ENCODE data around the gene KCNAB3.
A peak's percentile ranks its signal among the peaks of the same experiment; 100 is the strongest.

Gene KCNAB3

GRCh38 chr17:7943291-7943690 lies 13.6 kb upstream of the KCNAB3 start:
- no peak for DNase-seq (ENCODE audit: extremely low spot score, insufficient read length, low read depth)
- no peak for FAIRE-seq

GRCh38 chr17:7940743-7941142 lies 11.1 kb upstream of the KCNAB3 start:
- DNase-seq (ENCODE audit: extremely low spot score, insufficient read length, low read depth): no peak
- FAIRE-seq: no peak

GRCh38 chr17:7940034-7940433 lies 10.4 kb upstream of the KCNAB3 start:
- FAIRE-seq (no peak), DNase-seq (ENCODE audit: extremely low spot score, insufficient read length, low read depth) (no peak)

- FAIRE-seq: no peak
- no peak for DNase-seq (ENCODE audit: extremely low spot score, insufficient read length, low read depth)
Observed at GRCh38 chr17:7935859-7936258, 6.2 kb upstream of the KCNAB3 start.

GRCh38 chr17:7932949-7933348 lies 3.3 kb upstream of the KCNAB3 start:
- FAIRE-seq (no peak), DNase-seq (ENCODE audit: extremely low spot score, insufficient read length, low read depth) (no peak)

- DNase-seq (ENCODE audit: extremely low spot score, insufficient read length, low read depth) (no peak), FAIRE-seq (no peak)
Observed at GRCh38 chr17:7932483-7932891, 2.8 kb upstream of the KCNAB3 start.

- FAIRE-seq: peak; percentile 99
- peak; percentile 100 for DNase-seq (ENCODE audit: extremely low spot score, insufficient read length, low read depth)
Observed at GRCh38 chr17:7931709-7932482, 2.2 kb upstream of the KCNAB3 start, which contains the start of the genes CNTROB and TRAPPC1. Gene CNTROB (plus strand): TSS chr17:7932206. CDS start chr17:7933080, 874 bp downstream. Gene TRAPPC1 (minus strand): TSS chr17:7931946. CDS start chr17:7931829, 117 bp downstream.

- no peak for DNase-seq (ENCODE audit: extremely low spot score, insufficient read length, low read depth)
- peak; percentile 33 for FAIRE-seq
Observed at GRCh38 chr17:7930841-7931631, 1.4 kb upstream of the KCNAB3 start.

- FAIRE-seq (no peak), DNase-seq (ENCODE audit: extremely low spot score, insufficient read length, low read depth) (no peak)
Observed at GRCh38 chr17:7927596-7927995, 2.1 kb downstream of the KCNAB3 start.

- peak; percentile 62 for DNase-seq (ENCODE audit: extremely low spot score, insufficient read length, low read depth)
- peak; percentile 69 for FAIRE-seq
Observed at GRCh38 chr17:7922845-7923628, 6.6 kb downstream of the KCNAB3 start.

- DNase-seq (ENCODE audit: extremely low spot score, insufficient read length, low read depth) (no peak), FAIRE-seq (no peak)
Observed at GRCh38 chr17:7922269-7922844, 7.3 kb downstream of the KCNAB3 start.

GRCh38 chr17:7916808-7917207 lies 12.8 kb downstream of the KCNAB3 start:
- no peak for FAIRE-seq

GRCh38 chr17:7916385-7916682 lies 13.3 kb downstream of the KCNAB3 start:
- DNase-seq (ENCODE audit: extremely low spot score, insufficient read length, low read depth): no peak
- FAIRE-seq: no peak

More at GRCh38 chr17:7916808-7917207, 12.8 kb downstream of the KCNAB3 start:
- no peak for DNase-seq (ENCODE audit: extremely low spot score, insufficient read length, low read depth)

GRCh38 chr17:7915611-7916384 lies 13.9 kb downstream of the KCNAB3 start, which contains the start of gene RNF227:
Gene RNF227 (minus strand): TSS chr17:7916289. CDS start chr17:7916195, 94 bp downstream.
- FAIRE-seq (peak; percentile 89), DNase-seq (ENCODE audit: extremely low spot score, insufficient read length, low read depth) (peak; percentile 64)

- DNase-seq (ENCODE audit: extremely low spot score, insufficient read length, low read depth) (no peak), FAIRE-seq (no peak)
Observed at GRCh38 chr17:7915179-7915610, 14.5 kb downstream of the KCNAB3 start.

GRCh38 chr17:7912927-7913524 lies 16.6 kb downstream of the KCNAB3 start:
- peak; percentile 95 for FAIRE-seq

GRCh38 chr17:7911116-7911515 lies 18.5 kb downstream of the KCNAB3 start:
- DNase-seq (ENCODE audit: extremely low spot score, insufficient read length, low read depth): no peak
- no peak for FAIRE-seq

More at GRCh38 chr17:7912927-7913524, 16.6 kb downstream of the KCNAB3 start:
- DNase-seq (ENCODE audit: extremely low spot score, insufficient read length, low read depth): no peak

GRCh38 chr17:7910711-7911110 lies 18.9 kb downstream of the KCNAB3 start:
- FAIRE-seq: no peak
- no peak for DNase-seq (ENCODE audit: extremely low spot score, insufficient read length, low read depth)

GRCh38 chr17:7910281-7910680 lies 19.4 kb downstream of the KCNAB3 start:
- DNase-seq (ENCODE audit: extremely low spot score, insufficient read length, low read depth) (no peak), FAIRE-seq (no peak)

All from GM18507 (cell line).